HS-27A (cell line): ENCODE data around the gene NTHL1.

Experiments
- DNase-seq: peaks from one replicate; pipeline ENCODE4 v3.0.0-alpha.2; 2012; ENCODE audit warnings: low read depth, missing footprints

NTHL1 gene

DNA sequence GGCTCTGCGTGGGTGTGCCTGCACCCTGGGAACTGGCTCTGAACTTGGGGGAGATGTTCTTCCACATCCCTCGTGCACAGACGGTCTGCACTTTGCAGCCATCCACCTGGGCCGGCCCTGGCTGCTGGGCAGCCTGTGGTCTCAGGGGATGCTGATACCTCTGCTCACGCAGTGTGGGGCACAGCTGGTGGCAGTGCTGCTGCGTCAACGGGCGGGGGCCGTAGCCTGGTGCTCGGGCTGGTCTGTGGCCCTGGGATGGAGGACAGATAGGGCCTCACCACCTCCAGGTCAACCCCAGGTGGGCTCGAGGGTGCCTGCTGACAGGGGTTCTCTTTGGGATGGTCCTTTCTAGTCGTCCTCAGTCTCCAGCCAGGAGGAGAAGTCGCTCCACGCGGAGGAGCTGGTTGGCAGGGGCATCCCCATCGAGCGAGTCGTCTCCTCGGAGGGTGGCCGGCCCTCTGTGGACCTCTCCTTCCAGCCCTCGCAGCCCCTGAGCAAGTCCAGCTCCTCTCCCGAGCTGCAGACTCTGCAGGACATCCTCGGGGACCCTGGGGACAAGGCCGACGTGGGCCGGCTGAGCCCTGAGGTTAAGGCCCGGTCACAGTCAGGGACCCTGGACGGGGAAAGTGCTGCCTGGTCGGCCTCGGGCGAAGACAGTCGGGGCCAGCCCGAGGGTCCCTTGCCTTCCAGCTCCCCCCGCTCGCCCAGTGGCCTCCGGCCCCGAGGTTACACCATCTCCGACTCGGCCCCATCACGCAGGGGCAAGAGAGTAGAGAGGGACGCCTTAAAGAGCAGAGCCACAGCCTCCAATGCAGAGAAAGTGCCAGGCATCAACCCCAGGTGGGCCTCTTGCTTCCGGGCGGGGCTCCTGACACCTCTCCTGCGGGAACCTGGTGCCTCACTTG lies 36.5 kb upstream of the NTHL1 start:
- DNase-seq: no peak

DNA sequence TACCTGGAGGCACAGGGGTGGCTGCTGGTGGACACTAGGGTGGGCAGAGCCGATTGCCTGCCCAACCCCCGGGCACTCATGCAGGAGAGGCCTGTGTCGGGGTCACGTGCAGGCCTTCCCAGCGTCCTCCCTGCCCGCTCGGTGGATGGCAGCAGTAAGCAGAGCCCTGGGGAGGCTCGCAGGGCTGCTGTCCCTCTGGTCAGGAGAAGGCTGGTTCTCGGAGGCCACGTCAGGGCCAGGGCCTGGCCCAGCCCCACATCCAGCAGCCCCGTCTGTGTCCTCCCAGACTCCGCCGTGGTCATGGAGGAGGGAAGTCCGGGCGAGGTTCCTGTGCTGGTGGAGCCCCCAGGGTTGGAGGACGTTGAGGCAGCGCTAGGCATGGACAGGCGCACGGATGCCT lies 35.8 kb upstream of the NTHL1 start:
- DNase-seq: no peak

DNA sequence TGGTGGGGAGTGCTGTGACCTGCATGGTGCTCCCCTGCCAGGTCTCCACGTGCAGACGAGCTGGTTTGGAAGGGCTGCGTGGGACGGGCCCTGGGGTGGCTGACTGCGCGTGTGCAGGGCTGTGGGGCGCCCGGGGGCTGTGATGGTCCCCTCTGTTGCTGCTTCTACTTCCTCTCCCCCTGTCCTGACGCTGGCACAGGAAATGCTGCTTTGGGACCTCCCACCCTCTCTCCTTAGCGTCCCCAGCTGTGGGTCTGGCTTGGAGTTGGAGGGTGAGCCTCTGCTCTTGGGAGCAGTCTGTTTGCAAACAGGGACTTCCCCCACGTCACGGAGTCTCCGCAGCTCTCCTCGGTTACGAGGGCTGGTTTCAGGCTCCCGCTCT lies 35.3 kb upstream of the NTHL1 start:
- DNase-seq: no peak

DNA sequence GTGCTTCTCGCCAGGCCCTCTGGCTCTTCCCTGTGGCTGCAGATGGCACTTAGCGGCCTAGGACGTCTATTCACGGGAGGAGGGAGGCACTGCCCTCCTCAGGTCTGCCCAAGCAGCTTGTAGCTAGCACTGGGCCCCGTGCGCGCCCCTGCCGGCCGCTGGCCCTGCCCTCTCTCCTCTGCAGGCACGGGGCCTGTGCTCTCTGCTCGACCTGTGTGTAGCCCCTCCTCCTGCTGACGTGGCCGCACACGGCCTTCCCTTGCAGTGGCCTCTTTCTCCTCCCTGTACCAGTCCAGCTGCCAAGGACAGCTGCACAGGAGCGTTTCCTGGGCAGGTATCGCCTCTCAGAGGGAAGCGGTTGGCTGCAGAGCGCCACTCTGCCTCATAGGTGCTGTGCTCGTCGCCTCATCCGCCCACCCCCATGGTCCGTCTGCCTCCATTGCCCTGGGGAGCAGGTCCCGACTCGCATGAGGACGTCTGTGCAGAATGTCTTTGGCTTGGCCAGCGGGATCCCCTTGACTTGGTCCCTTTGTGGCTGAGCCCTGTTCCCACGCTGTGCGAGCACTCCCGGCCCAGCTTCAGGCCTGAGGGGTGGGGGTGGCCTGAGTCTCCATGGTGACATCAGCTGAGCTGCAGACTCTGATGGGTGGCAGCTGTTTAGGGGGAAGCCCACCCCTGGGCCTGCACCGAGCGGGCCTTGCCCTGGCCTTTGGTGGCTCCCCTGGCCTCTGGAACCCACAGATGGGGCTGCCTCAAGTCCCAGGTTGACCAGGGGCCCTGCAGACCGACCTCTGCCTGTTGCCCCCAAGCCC lies 34.7 kb upstream of the NTHL1 start:
- DNase-seq: no peak

- DNase-seq: no peak
Measured at GRCh38 chr16:2081201-2082084, 33.8 kb upstream of the NTHL1 start.

DNA sequence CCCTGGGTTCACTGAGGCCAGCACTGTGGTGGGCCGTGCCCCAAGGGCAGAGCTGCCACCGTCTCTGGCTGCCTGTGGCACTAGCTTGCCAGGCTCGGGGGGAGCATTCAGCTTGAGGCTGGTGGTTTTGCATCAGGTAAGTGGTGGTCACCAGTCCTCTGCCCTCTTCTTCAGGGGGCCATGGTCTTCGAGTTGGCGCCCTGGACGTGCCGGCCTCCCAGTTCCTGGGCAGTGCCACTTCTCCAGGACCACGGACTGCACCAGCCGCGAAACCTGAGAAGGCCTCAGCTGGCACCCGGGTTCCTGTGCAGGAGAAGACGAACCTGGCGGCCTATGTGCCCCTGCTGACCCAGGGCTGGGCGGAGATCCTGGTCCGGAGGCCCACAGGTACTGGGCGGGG lies 32.4 kb upstream of the NTHL1 start:
- no peak for DNase-seq

GRCh38 chr16:2079311-2079800 lies 31.7 kb upstream of the NTHL1 start:
- DNase-seq: no peak

DNA sequence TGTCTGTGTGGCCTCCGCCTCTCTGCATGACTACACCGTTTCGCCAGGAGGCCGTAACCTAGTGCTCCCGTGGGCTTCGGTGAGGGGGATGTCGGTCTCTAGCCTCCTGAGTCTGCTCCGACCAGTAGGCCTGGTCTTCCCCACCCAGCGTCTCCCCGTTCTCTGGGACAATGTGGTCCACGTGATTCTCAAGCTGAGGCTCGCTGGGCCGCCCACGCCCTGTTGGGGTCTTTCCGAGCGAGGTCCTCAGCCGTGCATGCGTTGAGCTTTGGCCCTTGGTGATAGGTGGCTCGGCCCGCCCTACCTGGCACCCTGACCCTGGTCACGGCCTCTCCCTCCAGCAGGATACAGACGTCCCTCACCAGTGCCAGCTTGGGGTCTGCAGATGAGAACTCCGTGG lies 31.1 kb upstream of the NTHL1 start:
- DNase-seq: no peak

GRCh38 chr16:2078096-2078495 lies 30.5 kb upstream of the NTHL1 start:
- no peak for DNase-seq

GRCh38 chr16:2077696-2078095 lies 30.1 kb upstream of the NTHL1 start:
- DNase-seq: no peak

DNA sequence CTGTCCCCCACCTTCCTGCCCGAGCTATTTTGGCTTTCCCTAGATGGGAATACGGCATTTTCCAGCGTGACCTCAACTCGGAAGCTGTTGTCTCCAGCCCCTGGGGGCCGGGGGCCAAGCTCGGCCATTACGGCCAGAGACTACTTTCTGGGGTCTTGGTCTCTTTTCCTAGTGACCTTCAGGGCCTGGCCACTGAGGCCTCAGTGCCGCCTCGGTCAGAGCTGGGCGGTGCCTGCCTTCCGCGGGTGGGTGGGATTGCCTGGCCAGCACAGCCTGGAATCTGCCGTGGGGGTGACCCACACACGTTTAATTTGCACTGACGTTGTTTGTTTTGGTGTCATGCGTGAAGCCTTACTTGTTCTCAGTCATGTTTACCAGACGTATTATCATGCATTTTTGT lies 29.4 kb upstream of the NTHL1 start:
- no peak for DNase-seq

- DNase-seq: no peak
Measured at GRCh38 chr16:2076072-2076865, 28.6 kb upstream of the NTHL1 start.

DNA sequence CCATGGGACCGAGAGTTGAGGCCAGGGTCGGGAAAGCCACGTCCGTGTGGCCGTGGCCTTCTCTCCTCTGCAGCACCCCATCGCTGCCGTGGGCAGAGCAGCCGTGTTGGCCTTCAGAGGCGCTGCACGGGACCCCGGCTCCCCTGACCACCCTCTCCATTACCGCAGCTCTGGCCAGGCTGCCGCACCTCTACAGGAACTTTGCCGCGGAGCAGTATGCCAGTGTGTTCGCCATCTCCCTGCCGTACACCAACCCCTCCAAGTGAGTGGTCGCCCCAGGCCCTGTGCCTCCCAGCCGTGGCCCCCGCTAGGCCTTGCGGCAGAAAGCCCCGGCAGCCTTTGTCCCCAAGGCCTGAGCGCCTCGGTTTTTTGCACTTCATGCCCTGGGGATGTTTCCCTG lies 28.0 kb upstream of the NTHL1 start:
- no peak for DNase-seq

GRCh38 chr16:2074071-2074470 lies 26.4 kb upstream of the NTHL1 start:
- DNase-seq: no peak

GRCh38 chr16:2072926-2073325 lies 25.3 kb upstream of the NTHL1 start:
- no peak for DNase-seq

- no peak for DNase-seq
Measured at GRCh38 chr16:2071454-2072202, 24.0 kb upstream of the NTHL1 start.

DNA sequence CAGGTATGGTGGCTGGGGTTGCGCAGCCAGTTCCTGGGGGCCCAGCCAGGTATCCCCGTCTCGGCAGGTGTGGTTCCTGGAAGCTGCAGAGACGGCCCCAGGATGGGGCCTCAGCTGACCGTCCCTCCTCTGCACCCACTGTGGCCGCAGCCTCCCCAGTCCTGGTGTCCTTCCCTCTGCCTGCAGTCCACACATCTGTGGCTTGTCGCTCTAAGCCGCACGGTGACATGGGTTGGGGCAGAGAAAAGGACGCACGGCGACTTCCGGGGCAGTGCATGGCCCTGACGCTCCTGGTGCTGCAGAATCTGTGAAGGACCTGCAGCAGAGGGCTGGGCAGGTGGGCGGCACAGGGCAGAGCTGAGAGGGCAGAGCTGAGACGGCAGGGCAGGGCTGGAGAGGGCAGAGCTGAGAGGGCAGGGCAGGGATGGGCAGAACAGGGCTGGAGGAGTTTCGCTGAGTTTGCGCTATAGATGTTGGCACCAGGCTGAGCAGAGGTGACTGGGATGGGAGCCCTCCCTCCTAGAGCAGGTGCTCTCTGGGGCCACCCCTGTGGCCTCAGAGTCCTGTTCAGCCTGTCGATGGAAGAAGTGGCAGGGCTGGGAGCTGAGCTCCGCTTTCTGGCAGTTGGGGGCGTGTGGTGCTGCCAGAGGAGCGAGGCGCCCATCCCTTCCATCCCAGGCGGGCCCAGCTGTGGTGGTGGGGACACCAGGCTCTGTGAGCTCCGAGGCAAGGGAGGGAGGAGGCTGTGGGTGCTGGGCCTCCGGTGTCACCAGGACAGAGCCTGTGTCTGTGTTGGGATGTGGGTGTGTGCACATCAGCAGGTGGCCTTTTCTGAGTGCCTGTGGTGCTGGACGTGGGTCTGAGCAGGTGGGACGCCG lies 23.2 kb upstream of the NTHL1 start:
- no peak for DNase-seq

DNA sequence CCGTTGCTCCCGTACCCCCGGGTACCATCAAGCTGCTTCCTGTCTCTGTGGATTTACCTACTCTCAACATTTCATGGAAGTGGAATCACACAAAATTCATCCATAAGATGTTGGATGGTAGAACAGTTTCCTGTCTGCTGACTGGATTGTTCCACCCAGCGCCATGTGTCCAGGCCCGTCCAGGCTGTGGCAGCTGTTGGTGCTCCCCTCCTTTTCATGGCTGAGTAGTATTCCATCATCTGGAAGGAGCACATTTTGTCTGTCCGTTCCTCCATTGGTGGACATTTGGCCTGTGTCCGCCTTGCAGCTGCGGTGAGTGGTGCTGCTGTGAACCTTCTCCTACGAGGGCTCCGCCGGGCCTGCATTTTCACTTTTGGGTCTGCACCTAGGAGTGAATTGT lies 18.5 kb upstream of the NTHL1 start:
- no peak for DNase-seq

GRCh38 chr16:2064368-2064945 lies 16.8 kb upstream of the NTHL1 start:
- DNase-seq: no peak
